NCI-H1092 treated with DMSO at 0.1 percent for 48 hours (cell line): ENCODE results near the gene PLCH2.

ENCODE experiments used
- DNase-seq: peaks from one replicate; lab custom pipeline; 2025; lab: John Stamatoyannopoulos, UW

Gene PLCH2

GRCh38 chr1:2479618-2480017 lies 3.5 kb downstream of the PLCH2 start:
- no peak for DNase-seq

GRCh38 chr1:2480236-2480985 lies 4.3 kb downstream of the PLCH2 start:
- peak; percentile 11 for DNase-seq

GRCh38 chr1:2480986-2481364 lies 4.9 kb downstream of the PLCH2 start:
- peak; percentile 55 for DNase-seq

- no peak for DNase-seq
These were observed 5.8 kb downstream of the PLCH2 start for GRCh38 chr1:2481885-2482284.

- DNase-seq, result no peak
These were observed 6.5 kb downstream of the PLCH2 start for GRCh38 chr1:2482588-2482987.

GRCh38 chr1:2483026-2483425 lies 6.9 kb downstream of the PLCH2 start:
- DNase-seq, result no peak

GRCh38 chr1:2483970-2484369 lies 7.9 kb downstream of the PLCH2 start:
- no peak for DNase-seq

- no peak for DNase-seq
These were observed 10.0 kb downstream of the PLCH2 start for GRCh38 chr1:2486041-2486440.

- no peak for DNase-seq
These were observed 10.5 kb downstream of the PLCH2 start for GRCh38 chr1:2486558-2486957.

GRCh38 chr1:2488688-2489087 lies 12.6 kb downstream of the PLCH2 start:
- DNase-seq, result no peak

GRCh38 chr1:2489615-2490014 lies 13.5 kb downstream of the PLCH2 start:
- no peak for DNase-seq

GRCh38 chr1:2492091-2492490 lies 16.0 kb downstream of the PLCH2 start:
- DNase-seq, result no peak

- no peak for DNase-seq
These were observed 17.1 kb downstream of the PLCH2 start for GRCh38 chr1:2493218-2493617.

GRCh38 chr1:2493691-2494322 lies 17.7 kb downstream of the PLCH2 start:
- no peak for DNase-seq

GRCh38 chr1:2494323-2494693 lies 18.2 kb downstream of the PLCH2 start:
- DNase-seq, result no peak

GRCh38 chr1:2495026-2495425 lies 18.9 kb downstream of the PLCH2 start:
- DNase-seq, result no peak

- no peak for DNase-seq
These were observed 19.5 kb downstream of the PLCH2 start for GRCh38 chr1:2495546-2495945.

GRCh38 chr1:2496087-2496622 lies 20.1 kb downstream of the PLCH2 start:
- no peak for DNase-seq

GRCh38 chr1:2496746-2497145 lies 20.7 kb downstream of the PLCH2 start:
- no peak for DNase-seq

- DNase-seq, result no peak
These were observed 21.8 kb downstream of the PLCH2 start for GRCh38 chr1:2497891-2498290.

- DNase-seq, result no peak
These were observed 22.6 kb downstream of the PLCH2 start for GRCh38 chr1:2498648-2499047.

GRCh38 chr1:2499260-2499659 lies 23.2 kb downstream of the PLCH2 start:
- DNase-seq, result no peak

- DNase-seq, result no peak
These were observed 24.0 kb downstream of the PLCH2 start for GRCh38 chr1:2499986-2500596.
